Stomach (tissue), 4 donors: ENCODE measurements around the gene C1orf167.
A peak's percentile ranks its signal among the peaks of the same experiment; 100 is the strongest.

Experiments
- CTCF ChIP-seq, 7 experiments: fragments of 450-650 bp in 4 of 7; fragments of 200-600 bp in 3 of 7; sonication (generic) in 3 of 7; IDR thresholded peaks; one replicate each; pipeline ENCODE4 v1.5.1; 2016 to 2019; ENCODE audit warnings: antibody characterized with exemption in 7 of 7, control low read depth in 2 of 7, mild to moderate bottlenecking in 1 of 7
- EP300 ChIP-seq: sonication (generic); formaldehyde crosslinking; IDR thresholded peaks from one replicate; pipeline ENCODE4 v1.6.1; 2017; ENCODE audit warnings: antibody characterized with exemption
- POLR2A ChIP-seq, 4 donors: fragments of 450-650 bp; IDR thresholded peaks; one replicate each; pipeline ENCODE4 v1.6.1; 2016; ENCODE audit warnings: antibody characterized with exemption in 4 of 4, control low read depth in 2 of 4, mild to moderate bottlenecking in 1 of 4, moderate library complexity in 1 of 4
- POLR2AphosphoS5 ChIP-seq, 3 donors: sonication (generic); formaldehyde crosslinking; IDR thresholded peaks; one replicate each; pipeline ENCODE4 v1.6.1; 2016; ENCODE audit warnings: antibody characterized with exemption in 3 of 3

DNA sequence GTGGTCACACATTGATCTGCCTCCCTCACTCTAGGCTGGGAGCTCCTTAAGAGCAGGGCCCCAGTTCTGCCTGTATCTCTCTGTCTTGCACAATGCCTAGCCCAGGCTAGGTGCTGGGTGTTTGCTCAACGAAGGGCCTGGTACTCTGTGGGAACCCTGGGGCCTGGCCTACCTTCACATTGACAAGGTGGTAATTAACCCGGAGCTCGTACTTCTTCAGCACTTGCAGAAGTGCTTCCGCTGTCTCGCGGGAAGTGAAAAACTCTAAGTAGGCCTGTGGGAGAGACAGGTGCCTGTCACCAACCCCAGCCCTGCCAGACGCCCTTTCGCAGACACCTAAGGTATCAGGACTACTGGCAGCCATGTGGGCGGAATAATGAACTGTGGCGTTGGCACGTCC lies 30.1 kb downstream of the C1orf167 start:
- TF ChIP-seq CTCF (IDR thresholded peaks at IDR 0.05) (no peak), POLR2A (IDR thresholded peaks at IDR 0.05) (no peak), POLR2AphosphoS5 (IDR thresholded peaks at IDR 0.05) (peak in 1 of 3 donors; percentile 9), EP300 (no peak)
